ENCODE data around the gene TTF1.

DNA sequence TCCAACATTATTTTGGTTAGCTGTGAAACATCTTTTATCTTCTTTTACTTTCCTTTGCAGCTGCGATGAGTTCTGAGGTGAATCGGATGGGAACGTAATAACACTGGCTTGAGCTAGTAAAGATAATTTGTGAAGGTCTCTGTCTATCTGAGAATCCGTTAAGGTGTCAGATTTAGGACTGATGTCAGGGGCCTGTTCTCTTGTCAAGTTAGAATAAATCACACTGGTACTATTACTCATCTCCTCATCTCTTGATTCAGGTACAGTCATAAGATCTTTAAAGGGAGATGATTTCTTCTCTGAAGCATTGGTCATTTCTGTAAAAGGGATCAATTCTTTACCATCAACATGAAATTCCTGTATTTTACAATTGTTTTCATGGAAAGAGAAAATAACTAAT is 78.1 kb downstream of the TTF1 start:
- no peak for TF ChIP-seq YY1 (IDR thresholded peaks at IDR 0.05; ENCODE audit: low read depth)
- TF ChIP-seq, protein P1, sequence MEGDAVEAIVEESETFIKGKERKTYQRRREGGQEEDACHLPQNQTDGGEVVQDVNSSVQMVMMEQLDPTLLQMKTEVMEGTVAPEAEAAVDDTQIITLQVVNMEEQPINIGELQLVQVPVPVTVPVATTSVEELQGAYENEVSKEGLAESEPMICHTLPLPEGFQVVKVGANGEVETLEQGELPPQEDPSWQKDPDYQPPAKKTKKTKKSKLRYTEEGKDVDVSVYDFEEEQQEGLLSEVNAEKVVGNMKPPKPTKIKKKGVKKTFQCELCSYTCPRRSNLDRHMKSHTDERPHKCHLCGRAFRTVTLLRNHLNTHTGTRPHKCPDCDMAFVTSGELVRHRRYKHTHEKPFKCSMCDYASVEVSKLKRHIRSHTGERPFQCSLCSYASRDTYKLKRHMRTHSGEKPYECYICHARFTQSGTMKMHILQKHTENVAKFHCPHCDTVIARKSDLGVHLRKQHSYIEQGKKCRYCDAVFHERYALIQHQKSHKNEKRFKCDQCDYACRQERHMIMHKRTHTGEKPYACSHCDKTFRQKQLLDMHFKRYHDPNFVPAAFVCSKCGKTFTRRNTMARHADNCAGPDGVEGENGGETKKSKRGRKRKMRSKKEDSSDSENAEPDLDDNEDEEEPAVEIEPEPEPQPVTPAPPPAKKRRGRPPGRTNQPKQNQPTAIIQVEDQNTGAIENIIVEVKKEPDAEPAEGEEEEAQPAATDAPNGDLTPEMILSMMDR (IDR thresholded peaks at IDR 0.05): no peak
- TF ChIP-seq FOXM1 (IDR thresholded peaks at IDR 0.05; ENCODE audit: low read depth): no peak
- no peak for TF ChIP-seq ELF1 (IDR thresholded peaks at IDR 0.05)
- no peak for TF ChIP-seq GABPA (IDR thresholded peaks at IDR 0.05; ENCODE audit: low read depth)
- no peak for TF ChIP-seq POLR2AphosphoS5 (IDR thresholded peaks at IDR 0.05; ENCODE audit: low read depth, low read length)
- no peak for TF ChIP-seq NFIC (IDR thresholded peaks at IDR 0.05; ENCODE audit: borderline replicate concordance)
- TF ChIP-seq RAD21 (IDR thresholded peaks at IDR 0.05; ENCODE audit: low read length): no peak
- TF ChIP-seq, protein P2, sequence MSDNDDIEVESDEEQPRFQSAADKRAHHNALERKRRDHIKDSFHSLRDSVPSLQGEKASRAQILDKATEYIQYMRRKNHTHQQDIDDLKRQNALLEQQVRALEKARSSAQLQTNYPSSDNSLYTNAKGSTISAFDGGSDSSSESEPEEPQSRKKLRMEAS (IDR thresholded peaks at IDR 0.05; ENCODE audit: low read depth): no peak
- TF ChIP-seq TEAD4 (IDR thresholded peaks at IDR 0.05; ENCODE audit: borderline replicate concordance, insufficient read depth): no peak
- no peak for TF ChIP-seq EP300 (IDR thresholded peaks at IDR 0.05; ENCODE audit: borderline replicate concordance in 1 of 2, low read depth in 1 of 2, low read length in 1 of 2)
- TF ChIP-seq RCOR1 (IDR thresholded peaks at IDR 0.05; ENCODE audit: low read length): no peak

Data from SK-N-SH (cell line).